CD4-positive, alpha-beta T cell treated with Interleukin-12 subunit alpha and Interleukin-12 subunit beta, for 1 hour (primary cell): ENCODE measurements around the gene TAOK1.
"Not testable (repeated sequence)": the region's sequence is repeated elsewhere in the genome, so short reads cannot be mapped to it uniquely, and the experiment has no call there.

Source experiments
- DNase-seq: peaks from one replicate; pipeline ENCODE4 v3.0.0-alpha.2; 2020

Gene TAOK1

GRCh38 chr17:29549177-29549923, 159.2 kb downstream of the TAOK1 start:
- DNase-seq, result no peak

- no peak for DNase-seq
Measured at GRCh38 chr17:29555840-29556239, 165.7 kb downstream of the TAOK1 start.

DNA sequence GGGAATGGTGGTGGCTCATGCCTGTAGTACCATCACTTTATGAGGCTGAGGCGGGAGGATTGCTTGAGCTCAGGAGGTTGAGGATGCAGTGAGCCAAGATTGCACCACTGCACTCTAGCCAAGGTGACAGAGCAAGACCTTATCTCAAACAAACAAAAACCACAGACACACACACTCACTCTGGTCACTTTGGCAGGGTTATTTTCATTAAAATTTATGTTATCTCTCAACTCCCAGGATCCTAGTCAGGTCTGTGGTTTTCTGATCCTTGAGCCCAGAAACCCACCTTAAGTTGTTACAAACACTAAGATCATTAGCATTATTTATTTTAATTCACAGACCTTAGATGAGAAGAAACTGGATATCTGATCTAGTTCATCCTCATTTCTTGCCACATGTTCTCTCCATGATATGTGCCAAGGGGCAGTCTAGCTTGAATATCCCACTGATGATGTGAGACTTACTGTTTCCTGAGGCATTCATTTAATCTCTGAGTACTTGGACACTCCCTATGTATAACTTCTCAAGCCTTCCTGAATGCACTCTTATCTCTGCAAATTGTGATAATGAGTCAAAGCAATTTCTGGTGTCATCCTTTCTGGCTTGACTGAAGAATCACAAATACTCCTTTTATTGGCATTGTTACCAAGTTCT, 167.0 kb downstream of the TAOK1 start:
- DNase-seq, result no peak

- no peak for DNase-seq
Measured at GRCh38 chr17:29557739-29558116, 167.6 kb downstream of the TAOK1 start.

DNA sequence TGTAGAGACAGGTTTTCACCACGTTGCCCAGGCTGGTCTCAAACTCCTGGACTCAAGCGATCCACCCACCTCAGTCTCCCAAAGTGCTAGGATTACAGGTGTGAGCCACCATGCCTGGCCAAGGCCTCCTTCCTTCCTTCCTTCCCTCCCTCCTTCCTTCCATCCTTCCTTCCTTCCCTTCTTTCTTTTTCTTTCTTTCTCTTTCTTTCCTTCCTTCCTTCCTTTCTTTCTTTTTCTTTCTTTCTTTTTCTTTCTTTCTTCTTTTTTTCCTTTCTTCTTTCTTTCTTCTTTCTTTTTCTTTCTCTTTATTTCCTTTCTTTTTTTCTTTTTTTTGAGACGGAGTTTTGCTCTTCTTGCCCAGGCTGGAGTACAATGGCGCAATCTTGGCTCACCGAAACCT, 168.0 kb downstream of the TAOK1 start:
- not testable (repeated sequence) for DNase-seq

GRCh38 chr17:29559640-29560039, 169.5 kb downstream of the TAOK1 start:
- no peak for DNase-seq

GRCh38 chr17:29560316-29560715, 170.2 kb downstream of the TAOK1 start:
- no peak for DNase-seq

DNA sequence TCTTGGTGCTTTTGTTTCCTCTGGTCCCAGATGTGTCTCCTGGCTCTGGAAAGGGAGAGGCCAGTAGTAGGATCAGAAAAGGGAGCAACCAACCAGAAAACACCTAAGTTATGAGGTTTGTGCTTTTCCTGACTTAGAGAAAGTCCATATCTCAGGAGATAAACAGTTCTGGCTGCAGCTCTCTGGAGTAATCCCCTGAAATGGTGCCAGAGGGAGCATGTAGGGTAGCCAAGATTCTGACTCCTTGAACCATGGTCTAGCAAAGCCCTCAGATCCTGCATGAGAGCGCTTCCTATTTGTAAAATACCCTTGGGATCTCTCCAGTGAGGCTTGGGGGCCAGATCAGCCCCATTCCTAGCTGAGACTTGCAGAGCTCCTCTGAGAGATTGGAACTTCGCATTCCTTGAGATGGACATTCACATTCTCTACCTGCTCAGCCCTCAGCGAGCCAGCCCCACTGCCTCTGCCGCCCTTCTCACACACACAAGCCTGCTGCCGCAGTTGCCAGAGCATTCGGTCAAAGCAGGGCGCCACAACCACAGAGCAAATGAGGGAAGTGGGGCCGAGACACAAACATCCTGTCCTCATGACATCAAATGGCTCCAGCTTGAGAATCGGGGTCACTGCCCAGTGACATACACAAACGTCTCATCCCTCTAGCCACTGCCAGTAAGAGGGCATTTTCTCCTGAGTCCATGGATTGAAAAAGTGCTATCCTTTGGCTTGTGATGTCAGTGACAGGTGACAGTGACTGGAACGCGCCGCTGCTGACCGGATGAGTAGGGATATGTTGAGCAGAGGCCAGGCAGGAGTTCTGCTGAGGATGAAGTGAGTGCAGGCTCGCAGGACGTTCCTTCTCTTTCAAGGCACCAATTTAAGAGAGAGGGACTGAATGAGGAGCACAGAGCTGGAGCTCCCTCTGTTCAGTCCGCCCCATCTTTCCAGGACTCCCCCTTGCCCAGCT, 171.7 kb downstream of the TAOK1 start:
- peak; percentile 29 for DNase-seq

DNA sequence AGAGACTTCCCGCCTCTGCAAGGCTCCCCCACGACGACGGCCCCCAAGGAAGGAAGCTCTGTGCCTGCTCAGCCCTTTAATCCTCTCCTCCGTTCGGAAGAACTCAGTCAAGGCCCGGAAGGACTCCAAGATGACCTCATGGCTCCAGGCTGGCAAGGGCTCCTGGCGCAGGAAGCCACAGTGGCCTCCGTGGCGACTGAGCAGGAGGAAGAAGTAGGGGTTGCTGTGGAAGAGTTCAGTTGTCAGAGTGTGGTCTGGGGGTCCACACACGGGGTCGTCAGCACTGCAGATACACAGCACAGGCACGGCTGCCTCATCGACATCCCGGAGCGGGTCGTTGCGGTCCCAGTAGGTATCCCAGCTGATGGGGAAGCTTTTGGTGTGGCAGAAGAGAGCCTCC, 172.5 kb downstream of the TAOK1 start:
- no peak for DNase-seq

GRCh38 chr17:29563816-29564215, 173.7 kb downstream of the TAOK1 start:
- no peak for DNase-seq

GRCh38 chr17:29565643-29566472, 175.7 kb downstream of the TAOK1 start:
- peak; percentile 64 for DNase-seq

DNA sequence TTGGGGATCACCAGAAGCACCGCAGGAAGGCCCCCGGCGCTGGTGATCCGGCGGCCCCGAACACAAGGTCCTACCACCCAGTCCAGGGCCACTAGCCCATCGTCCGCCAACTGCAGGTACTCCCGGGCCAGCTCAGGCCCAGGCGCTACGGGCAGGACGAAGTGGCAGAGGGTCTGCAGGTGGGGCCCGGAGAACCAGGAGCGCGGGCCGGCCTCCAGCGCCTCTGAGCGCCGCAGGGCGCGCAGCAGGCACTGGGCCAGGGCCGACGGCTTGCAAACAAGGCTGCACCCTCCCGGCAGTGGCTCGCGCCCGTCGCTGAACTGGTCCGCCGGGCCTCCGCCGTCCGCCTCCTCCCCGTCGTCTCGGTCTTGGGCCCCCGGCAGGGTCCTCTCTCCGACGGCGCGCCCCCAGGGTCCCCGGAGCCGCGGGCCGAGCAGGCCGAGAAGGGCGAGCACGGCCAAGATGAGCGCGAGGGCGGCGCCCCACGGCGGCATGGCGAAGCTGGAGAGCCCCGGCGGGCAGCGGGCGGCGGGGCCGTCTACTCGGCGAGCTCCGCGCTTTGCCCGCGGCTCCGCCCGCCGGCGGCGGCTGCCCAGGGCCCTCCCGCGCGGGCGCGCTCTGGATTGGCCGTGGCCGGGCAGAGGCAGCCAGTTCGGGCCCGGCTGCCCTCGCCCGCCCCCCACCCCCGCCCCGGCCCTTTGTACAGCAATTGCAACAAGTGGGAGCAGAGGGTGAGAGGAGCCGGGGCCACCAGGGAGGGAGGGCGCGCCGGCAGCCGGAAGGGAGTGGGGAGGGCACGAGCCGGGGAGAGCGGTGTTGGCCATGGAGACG, 176.5 kb downstream of the TAOK1 start, which contains the start of gene ABHD15:
Gene ABHD15 (minus strand): TSS at position 565 of the 831 bp plus-strand sequence. CDS start 71 bp downstream, at position 494.
- DNase-seq, result peak; percentile 61

- DNase-seq, result no peak
Measured at GRCh38 chr17:29567304-29567553, 177.1 kb downstream of the TAOK1 start.

DNA sequence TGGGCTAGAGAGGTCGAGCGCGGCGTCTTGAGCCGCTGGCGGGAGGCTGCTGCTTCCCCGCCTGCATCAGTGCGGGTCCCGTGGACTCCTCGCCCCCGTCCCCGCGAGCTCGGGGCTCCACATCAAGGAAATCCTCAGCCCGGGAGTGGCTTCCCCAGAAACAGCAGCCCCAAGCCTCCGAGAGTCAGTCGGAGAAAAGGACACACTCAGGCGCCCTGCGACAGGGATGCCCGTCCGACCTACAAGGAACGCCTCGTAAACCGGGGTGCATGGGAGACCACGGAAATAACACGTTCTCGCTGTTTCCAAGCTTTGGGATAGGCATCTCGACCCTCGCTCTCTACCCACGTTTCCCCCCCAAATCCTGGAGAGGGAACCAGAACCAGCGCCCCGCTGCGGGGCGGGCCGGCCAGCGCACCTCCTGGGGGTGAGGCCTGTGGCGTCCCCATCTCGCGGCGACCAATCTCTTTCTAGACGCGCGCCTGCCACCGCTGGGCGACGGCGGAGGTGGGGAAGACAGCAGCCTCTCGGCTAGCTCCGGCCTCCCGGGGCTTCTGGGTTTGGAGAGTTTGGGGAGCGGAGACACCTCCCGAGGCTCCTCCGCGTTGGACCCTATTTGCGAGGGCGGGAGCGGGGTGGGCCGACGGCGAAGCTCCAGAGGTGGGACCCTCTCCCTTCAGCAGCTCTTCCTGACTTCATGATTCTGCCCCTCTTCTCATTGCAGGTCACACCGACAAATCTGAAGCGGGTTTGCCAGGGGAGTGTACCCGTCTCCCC, 177.6 kb downstream of the TAOK1 start:
- DNase-seq, result peak; percentile 80

DNA sequence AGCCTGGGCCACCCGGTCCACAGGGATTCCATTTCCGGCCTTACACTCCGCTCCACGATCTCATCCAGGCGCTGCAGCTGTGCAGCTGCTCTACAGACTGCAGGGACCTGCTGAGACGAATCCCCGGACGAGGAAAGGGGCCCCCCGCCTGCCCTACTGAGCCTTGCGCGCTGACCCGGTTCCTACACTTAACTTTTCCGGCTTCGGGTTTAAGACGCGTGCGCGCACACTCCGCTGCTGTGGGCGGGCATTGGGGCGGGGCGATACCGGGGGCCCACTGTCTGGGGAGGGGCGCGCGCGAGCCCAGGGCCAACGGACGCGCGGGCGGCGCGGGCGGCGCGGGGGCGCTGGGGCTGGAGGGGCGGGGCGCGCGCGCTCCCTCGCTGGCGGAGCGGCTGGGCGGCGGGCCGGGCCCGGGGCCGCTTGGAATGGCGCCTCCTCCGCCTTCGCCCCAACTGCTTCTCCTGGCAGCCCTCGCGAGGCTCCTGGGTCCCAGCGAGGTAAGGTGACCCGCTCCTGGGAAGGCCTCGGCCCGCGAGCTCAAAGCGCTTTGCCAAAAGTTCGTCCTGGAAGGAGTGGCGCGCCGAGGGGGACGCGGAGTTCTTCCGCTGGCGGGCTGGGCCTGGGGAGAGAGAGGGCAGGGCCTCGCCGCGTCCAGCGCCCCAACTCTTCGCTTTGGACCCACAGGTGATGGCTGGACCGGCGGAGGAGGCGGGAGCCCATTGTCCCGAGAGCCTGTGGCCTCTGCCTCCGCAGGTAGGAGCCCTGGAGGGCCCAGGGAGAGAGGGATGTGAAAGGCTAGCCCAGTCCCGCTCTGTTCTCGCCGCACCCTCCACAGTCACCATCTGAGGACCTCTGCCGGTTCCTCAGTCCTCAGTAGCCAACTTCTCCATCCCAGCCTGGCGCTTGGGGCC, 178.4 kb downstream of the TAOK1 start, which contains the start of gene TP53I13:
Gene TP53I13 (plus strand): TSS at position 371 of the 914 bp plus-strand sequence. CDS start 58 bp downstream, at position 429.
- peak; percentile 94 for DNase-seq

DNA sequence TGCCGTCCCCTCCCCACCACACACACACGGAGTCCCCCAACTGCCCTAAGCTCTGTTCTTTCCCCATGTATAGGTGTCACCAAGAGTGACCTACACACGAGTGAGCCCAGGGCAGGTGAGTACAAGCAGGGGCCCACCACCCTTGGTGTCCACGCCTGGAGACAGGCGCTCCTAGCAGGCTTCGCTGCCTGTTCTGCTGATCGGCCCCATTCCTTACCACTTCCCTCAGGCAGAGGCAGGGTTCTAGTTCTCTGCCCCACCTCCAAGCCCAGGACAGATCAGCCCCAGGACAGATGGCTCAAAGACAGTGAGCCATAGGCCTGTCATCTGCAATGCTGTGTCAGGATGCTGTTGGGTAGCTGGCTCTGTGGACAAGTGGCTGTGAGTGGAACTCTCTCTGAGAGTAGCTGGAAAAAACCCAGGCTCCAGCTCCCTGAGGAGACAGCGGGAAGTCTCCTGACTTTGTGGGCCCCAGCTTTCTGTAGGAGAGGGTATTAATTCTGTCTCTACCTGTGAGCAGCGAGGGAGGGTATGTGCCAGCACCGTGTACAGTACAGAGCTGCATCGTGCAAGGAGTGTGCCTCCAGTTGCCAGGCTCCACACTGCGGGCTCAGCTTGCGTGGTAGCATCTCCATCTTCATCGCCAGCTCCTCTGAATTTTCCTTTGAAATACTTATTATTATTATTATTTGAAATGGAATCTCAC, 179.2 kb downstream of the TAOK1 start:
- DNase-seq, result no peak

GRCh38 chr17:29570521-29570920, 180.4 kb downstream of the TAOK1 start:
- DNase-seq, result no peak

DNA sequence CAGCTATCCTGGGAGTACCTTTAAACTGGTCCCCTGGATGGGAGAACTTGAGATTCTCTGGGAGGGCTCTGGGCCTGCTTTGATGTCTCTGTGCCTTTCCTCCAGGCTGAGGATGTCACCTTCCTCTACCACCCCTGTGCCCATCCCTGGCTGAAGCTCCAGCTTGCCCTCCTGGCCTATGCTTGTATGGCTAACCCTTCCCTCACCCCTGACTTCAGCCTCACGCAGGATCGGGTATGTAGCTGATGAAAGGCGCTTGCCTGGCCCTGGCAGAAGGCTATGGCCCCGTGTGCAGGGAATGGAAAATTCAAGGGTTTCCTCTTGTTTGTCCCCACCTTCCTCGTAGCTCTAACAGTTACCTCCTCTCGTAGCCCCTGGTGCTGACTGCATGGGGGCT, 181.3 kb downstream of the TAOK1 start:
- no peak for DNase-seq
